Measurements from ENCODE around the gene PRAMEF13. TPM values are rescaled to one million over a fixed set of nuclear protein-coding genes. Genes with fewer than 3 reads are reported as not detected.
"Not testable (repeated sequence)": the region's sequence is repeated elsewhere in the genome, so short reads cannot be mapped to it uniquely, and the experiment has no call there.

PRAMEF13 gene
- total RNA-seq, 1 donor: not detected

- not testable (repeated sequence) for H3K9me3 ChIP-seq (ENCODE audit: low read depth, low read length); H3K36me3 ChIP-seq (ENCODE audit: insufficient read depth, low read length); H3K79me2 ChIP-seq (ENCODE audit: insufficient read depth, low read length); H3K27me3 ChIP-seq (ENCODE audit: insufficient read depth, low read length); H4K20me1 ChIP-seq (ENCODE audit: insufficient read depth, low read length); H2AFZ ChIP-seq (ENCODE audit: low read length); H3K4me1 ChIP-seq (ENCODE audit: insufficient read depth, low read length); H3K4me3 ChIP-seq (ENCODE audit: insufficient read depth, low read length); H3K4me2 ChIP-seq (ENCODE audit: insufficient read depth, low read length); H3K27ac ChIP-seq (ENCODE audit: low read depth, low read length)
- DNase-seq (ENCODE audit: insufficient read length, low spot score, missing footprints): peak; percentile 38
These were observed 30.0 kb upstream of the PRAMEF13 start for GRCh38 chr1:13231061-13231750.

GRCh38 chr1:13230601-13231000 is 29.4 kb upstream of the PRAMEF13 start:
- H4K20me1 ChIP-seq (ENCODE audit: insufficient read depth, low read length); H3K36me3 ChIP-seq (ENCODE audit: insufficient read depth, low read length); H3K79me2 ChIP-seq (ENCODE audit: insufficient read depth, low read length); H3K9me3 ChIP-seq (ENCODE audit: low read depth, low read length); DNase-seq (ENCODE audit: insufficient read length, low spot score, missing footprints); H3K4me1 ChIP-seq (ENCODE audit: insufficient read depth, low read length); H3K4me2 ChIP-seq (ENCODE audit: insufficient read depth, low read length); H2AFZ ChIP-seq (ENCODE audit: low read length); H3K27me3 ChIP-seq (ENCODE audit: insufficient read depth, low read length); H3K4me3 ChIP-seq (ENCODE audit: insufficient read depth, low read length); H3K27ac ChIP-seq (ENCODE audit: low read depth, low read length): not testable (repeated sequence)

GRCh38 chr1:13230096-13230495 is 28.9 kb upstream of the PRAMEF13 start:
- H2AFZ ChIP-seq (ENCODE audit: low read length); H3K27me3 ChIP-seq (ENCODE audit: insufficient read depth, low read length); DNase-seq (ENCODE audit: insufficient read length, low spot score, missing footprints); H3K4me2 ChIP-seq (ENCODE audit: insufficient read depth, low read length); H3K9me3 ChIP-seq (ENCODE audit: low read depth, low read length); H3K36me3 ChIP-seq (ENCODE audit: insufficient read depth, low read length); H3K4me1 ChIP-seq (ENCODE audit: insufficient read depth, low read length); H4K20me1 ChIP-seq (ENCODE audit: insufficient read depth, low read length); H3K27ac ChIP-seq (ENCODE audit: low read depth, low read length); H3K79me2 ChIP-seq (ENCODE audit: insufficient read depth, low read length); H3K4me3 ChIP-seq (ENCODE audit: insufficient read depth, low read length): not testable (repeated sequence)

GRCh38 chr1:13228343-13228781 is 27.2 kb upstream of the PRAMEF13 start:
- Histone ChIP-seq H3K4me2 (ENCODE audit: insufficient read depth, low read length) (no peak overlapping the region), H3K27ac (ENCODE audit: low read depth, low read length) (no peak overlapping the region), H3K36me3 (ENCODE audit: insufficient read depth, low read length) (no peaks in the 10 kb centered on the region), H3K79me2 (ENCODE audit: insufficient read depth, low read length) (no peaks in the 10 kb centered on the region), H3K4me1 (ENCODE audit: insufficient read depth, low read length) (no peaks in the 10 kb centered on the region), H3K9me3 (ENCODE audit: low read depth, low read length) (peaks cover 5% of the 10 kb centered on the region), H3K27me3 (ENCODE audit: insufficient read depth, low read length) (no peaks in the 10 kb centered on the region), H4K20me1 (ENCODE audit: insufficient read depth, low read length) (no peaks in the 10 kb centered on the region), H2AFZ (ENCODE audit: low read length) (no peak overlapping the region), H3K4me3 (ENCODE audit: insufficient read depth, low read length) (no peak overlapping the region)
- TF ChIP-seq CTCF (IDR thresholded peaks at IDR 0.05; ENCODE audit: extremely low read depth, low read depth, low read length): peak; percentile 7
- DNase-seq (ENCODE audit: insufficient read length, low spot score, missing footprints): no peak

- not testable (repeated sequence) for H3K27me3 ChIP-seq (ENCODE audit: insufficient read depth, low read length); H3K4me1 ChIP-seq (ENCODE audit: insufficient read depth, low read length); H3K9me3 ChIP-seq (ENCODE audit: low read depth, low read length); H4K20me1 ChIP-seq (ENCODE audit: insufficient read depth, low read length); H3K27ac ChIP-seq (ENCODE audit: low read depth, low read length); H3K79me2 ChIP-seq (ENCODE audit: insufficient read depth, low read length); H3K4me3 ChIP-seq (ENCODE audit: insufficient read depth, low read length); H3K4me2 ChIP-seq (ENCODE audit: insufficient read depth, low read length); H2AFZ ChIP-seq (ENCODE audit: low read length); DNase-seq (ENCODE audit: insufficient read length, low spot score, missing footprints); H3K36me3 ChIP-seq (ENCODE audit: insufficient read depth, low read length)
These were observed 26.3 kb upstream of the PRAMEF13 start for GRCh38 chr1:13227271-13228055.

- DNase-seq (ENCODE audit: insufficient read length, low spot score, missing footprints); H3K4me3 ChIP-seq (ENCODE audit: insufficient read depth, low read length); H3K27ac ChIP-seq (ENCODE audit: low read depth, low read length); H2AFZ ChIP-seq (ENCODE audit: low read length); H4K20me1 ChIP-seq (ENCODE audit: insufficient read depth, low read length); H3K79me2 ChIP-seq (ENCODE audit: insufficient read depth, low read length); H3K4me1 ChIP-seq (ENCODE audit: insufficient read depth, low read length); H3K4me2 ChIP-seq (ENCODE audit: insufficient read depth, low read length); H3K9me3 ChIP-seq (ENCODE audit: low read depth, low read length); H3K27me3 ChIP-seq (ENCODE audit: insufficient read depth, low read length); H3K36me3 ChIP-seq (ENCODE audit: insufficient read depth, low read length): not testable (repeated sequence)
These were observed 24.5 kb upstream of the PRAMEF13 start, which contains the start of gene PRAMEF18 for GRCh38 chr1:13225675-13226204. Gene PRAMEF18, minus strand, starts transcription at chr1:13226154. Its CDS starts 48 bp downstream, at chr1:13226106.
